Panc1 (cell line): ENCODE data around the gene LRRC70. TPM values are rescaled to one million over a fixed set of nuclear protein-coding genes. Genes with fewer than 3 reads are reported as not detected.

Source experiments
- ATAC-seq: fragments of 200-7000 bp; cut with Tn5 transposase; 2 replicates; pipeline ENCODE4 v1.9.1; 2020; ENCODE audit warnings: mild to moderate bottlenecking, moderate library complexity
- BruUV-seq: library from RNA; stranded (reverse); fragments of 400-500 nt; replicated peaks from 2 replicates; lab custom pipeline; 2021; lab: Mats Ljungman, UMichigan
- CTCF ChIA-PET: fragments of 300-600 bp; sonication (Branson Sonifier 250); formaldehyde crosslinking; loops from one replicate; lab custom pipeline; 2022; ENCODE audit warnings: antibody characterized with exemption; lab: Charles Lee
- POLR2A ChIA-PET: fragments of 300-600 bp; sonication (Branson Sonifier 250); formaldehyde crosslinking; loops from one replicate; lab custom pipeline; 2022; ENCODE audit warnings: antibody characterized with exemption; lab: Charles Lee
- DNase-seq: peaks from one replicate; pipeline ENCODE4 v3.0.0-alpha.2; 2010; ENCODE audit warnings: low read depth, low spot score
- H3K27ac ChIP-seq: 2 replicates; pipeline ENCODE4 v1.5.1; 2011; ENCODE audit warnings: mild to moderate bottlenecking, low read length, inconsistent platforms
- H3K27me3 ChIP-seq: fragments of 200-500 bp; sonication (Bioruptor generic); 2 replicates; pipeline ENCODE4 v1.6.0; 2014; ENCODE audit warnings: low read length, inconsistent platforms; ENCODE audit not compliant: control insufficient read depth, insufficient read depth
- H3K36me3 ChIP-seq: fragments of 200-500 bp; sonication (Bioruptor generic); 2 replicates; pipeline ENCODE4 v1.5.1; 2014; ENCODE audit warnings: inconsistent platforms, mild to moderate bottlenecking, low read length, moderate library complexity; ENCODE audit not compliant: control insufficient read depth, insufficient read depth
- H3K4me1 ChIP-seq: 2 replicates; pipeline ENCODE4 v1.5.1; 2011; ENCODE audit warnings: inconsistent platforms, mild to moderate bottlenecking, low read length, moderate library complexity; ENCODE audit not compliant: control insufficient read depth, insufficient read depth
- H3K4me3 ChIP-seq, 2 experiments: 2 replicates each; pipeline ENCODE4 v1.5.1; 2011 to 2012; ENCODE audit warnings: low read depth in 2 of 2, low read length in 2 of 2, mild to moderate bottlenecking in 2 of 2, inconsistent platforms in 1 of 2, moderate library complexity in 1 of 2
- H3K9me3 ChIP-seq: fragments of 200-500 bp; sonication (Bioruptor generic); 2 replicates; pipeline ENCODE4 v1.5.1; 2014; ENCODE audit warnings: low read depth, mild to moderate bottlenecking, inconsistent platforms, low read length, moderate library complexity; ENCODE audit not compliant: control insufficient read depth, insufficient read depth
- POLR2AphosphoS5 ChIP-seq: IDR thresholded peaks from 2 replicates; pipeline ENCODE4 v1.6.1; 2012; ENCODE audit warnings: mild to moderate bottlenecking, low read depth, low read length, moderate library complexity
- SIN3A ChIP-seq: IDR thresholded peaks from 2 replicates; pipeline ENCODE4 v1.6.1; 2012; ENCODE audit warnings: low read depth, mild to moderate bottlenecking, low read length, moderate library complexity, borderline replicate concordance; ENCODE audit not compliant: insufficient read depth
- TCF7L2 ChIP-seq: IDR thresholded peaks from 2 replicates; pipeline ENCODE4 v1.6.1; 2011; ENCODE audit warnings: mild to moderate bottlenecking, low read depth, low read length, inconsistent platforms
- in situ Hi-C: cut with HindIII; loops from 2 replicates; pipeline ENCODE4 v1.10.0; 2016; ENCODE audit warnings: low sequenced_read_pairs, low pct_unique_long_range_greater_than_20kb
- intact Hi-C: fragments of 100-400 bp; cut with micrococcal nuclease; formaldehyde crosslinking; loops from one replicate; pipeline ENCODE4 v1.10.0; 2022; ENCODE audit not compliant: unreplicated experiment
- total RNA-seq: library from RNA; stranded (reverse); gene quantifications from one replicate; pipeline ENCODE4 v1.2.1, GENCODE V29; 2021; ENCODE audit not compliant: unreplicated experiment
- TF ChIP-seq, protein P1 (sequence below), 2 experiments: IDR thresholded peaks; 2 replicates each; pipeline ENCODE4 v1.6.1; 2011 to 2012; ENCODE audit warnings: low read depth in 2 of 2, control low read depth in 1 of 2, low read length in 1 of 2, mild to moderate bottlenecking in 1 of 2, moderate library complexity in 1 of 2; ENCODE audit not compliant: insufficient read depth in 1 of 2
- TF ChIP-seq, protein P2 (sequence below): fragments of 450-650 bp; IDR thresholded peaks from 2 replicates; pipeline ENCODE4 v1.5.1; 2017; ENCODE audit warnings: mild to moderate bottlenecking

The LRRC70 gene
- total RNA-seq, 1 experiment from 2014 or later = 0.13 TPM

DNA sequence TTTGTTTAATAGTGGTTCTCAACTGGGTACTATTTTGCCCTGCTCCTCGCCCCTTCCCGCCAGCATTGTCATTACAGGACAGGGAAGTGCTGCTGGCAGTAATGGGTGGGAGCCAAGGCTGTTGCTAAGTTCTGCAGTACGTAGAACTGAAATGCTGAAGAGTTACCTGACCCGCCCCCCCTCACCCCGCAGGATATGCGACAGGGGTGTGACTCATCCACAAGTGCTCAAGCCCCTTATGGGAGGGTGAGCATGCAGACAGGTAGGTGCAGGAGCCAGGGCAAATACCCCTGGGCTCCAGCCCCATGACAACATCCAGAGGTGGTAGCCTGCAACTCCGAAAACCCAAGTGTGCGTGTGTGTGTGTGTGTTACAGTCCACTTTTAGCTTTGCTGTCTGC, 35.7 kb downstream of the LRRC70 start:
- in situ Hi-C loops = no loop called here
- CTCF ChIA-PET = no interaction called here
- ATAC-seq = no peak

DNA sequence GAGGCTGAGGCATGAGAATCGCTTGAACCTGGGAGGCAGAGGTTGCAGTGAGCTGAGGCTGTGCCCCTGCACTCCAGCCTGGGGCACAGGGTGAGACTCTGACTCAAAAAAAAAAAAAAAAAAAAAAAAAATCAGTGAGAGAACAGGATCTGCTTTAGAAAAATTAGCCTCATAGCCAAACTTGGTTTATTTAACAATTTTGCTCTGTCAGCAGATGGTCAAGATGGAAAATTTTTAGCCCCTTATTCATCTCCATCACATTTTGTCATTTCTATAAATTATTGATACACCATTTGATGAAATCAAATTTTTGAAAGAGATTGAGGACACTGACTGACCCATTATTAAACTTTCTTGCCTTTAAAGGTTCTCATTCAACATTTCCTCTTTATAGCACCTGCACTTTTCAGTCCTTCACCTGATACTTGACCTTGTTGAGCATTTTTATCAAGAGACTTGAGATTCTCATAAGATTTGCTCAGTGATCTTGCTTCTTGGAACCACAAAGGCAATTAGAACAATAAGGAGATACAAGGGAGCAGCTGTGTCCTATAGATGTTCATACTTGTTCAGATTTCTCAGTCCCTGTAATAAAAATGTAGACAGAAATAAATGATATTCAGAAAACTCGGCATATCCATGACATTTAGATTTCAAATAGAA, 38.1 kb downstream of the LRRC70 start:
- BruUV-seq = no TSS peak
- TF ChIP-seq, protein P1, sequence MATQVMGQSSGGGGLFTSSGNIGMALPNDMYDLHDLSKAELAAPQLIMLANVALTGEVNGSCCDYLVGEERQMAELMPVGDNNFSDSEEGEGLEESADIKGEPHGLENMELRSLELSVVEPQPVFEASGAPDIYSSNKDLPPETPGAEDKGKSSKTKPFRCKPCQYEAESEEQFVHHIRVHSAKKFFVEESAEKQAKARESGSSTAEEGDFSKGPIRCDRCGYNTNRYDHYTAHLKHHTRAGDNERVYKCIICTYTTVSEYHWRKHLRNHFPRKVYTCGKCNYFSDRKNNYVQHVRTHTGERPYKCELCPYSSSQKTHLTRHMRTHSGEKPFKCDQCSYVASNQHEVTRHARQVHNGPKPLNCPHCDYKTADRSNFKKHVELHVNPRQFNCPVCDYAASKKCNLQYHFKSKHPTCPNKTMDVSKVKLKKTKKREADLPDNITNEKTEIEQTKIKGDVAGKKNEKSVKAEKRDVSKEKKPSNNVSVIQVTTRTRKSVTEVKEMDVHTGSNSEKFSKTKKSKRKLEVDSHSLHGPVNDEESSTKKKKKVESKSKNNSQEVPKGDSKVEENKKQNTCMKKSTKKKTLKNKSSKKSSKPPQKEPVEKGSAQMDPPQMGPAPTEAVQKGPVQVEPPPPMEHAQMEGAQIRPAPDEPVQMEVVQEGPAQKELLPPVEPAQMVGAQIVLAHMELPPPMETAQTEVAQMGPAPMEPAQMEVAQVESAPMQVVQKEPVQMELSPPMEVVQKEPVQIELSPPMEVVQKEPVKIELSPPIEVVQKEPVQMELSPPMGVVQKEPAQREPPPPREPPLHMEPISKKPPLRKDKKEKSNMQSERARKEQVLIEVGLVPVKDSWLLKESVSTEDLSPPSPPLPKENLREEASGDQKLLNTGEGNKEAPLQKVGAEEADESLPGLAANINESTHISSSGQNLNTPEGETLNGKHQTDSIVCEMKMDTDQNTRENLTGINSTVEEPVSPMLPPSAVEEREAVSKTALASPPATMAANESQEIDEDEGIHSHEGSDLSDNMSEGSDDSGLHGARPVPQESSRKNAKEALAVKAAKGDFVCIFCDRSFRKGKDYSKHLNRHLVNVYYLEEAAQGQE (IDR thresholded peaks at IDR 0.05; ENCODE audit: insufficient read depth in 1 of 2, low read depth in 2 of 2, low read length in 1 of 2) = no peak
- TF ChIP-seq SIN3A (no peak), POLR2AphosphoS5 (no peak), TCF7L2 (no peak)
- TF ChIP-seq, protein P2, sequence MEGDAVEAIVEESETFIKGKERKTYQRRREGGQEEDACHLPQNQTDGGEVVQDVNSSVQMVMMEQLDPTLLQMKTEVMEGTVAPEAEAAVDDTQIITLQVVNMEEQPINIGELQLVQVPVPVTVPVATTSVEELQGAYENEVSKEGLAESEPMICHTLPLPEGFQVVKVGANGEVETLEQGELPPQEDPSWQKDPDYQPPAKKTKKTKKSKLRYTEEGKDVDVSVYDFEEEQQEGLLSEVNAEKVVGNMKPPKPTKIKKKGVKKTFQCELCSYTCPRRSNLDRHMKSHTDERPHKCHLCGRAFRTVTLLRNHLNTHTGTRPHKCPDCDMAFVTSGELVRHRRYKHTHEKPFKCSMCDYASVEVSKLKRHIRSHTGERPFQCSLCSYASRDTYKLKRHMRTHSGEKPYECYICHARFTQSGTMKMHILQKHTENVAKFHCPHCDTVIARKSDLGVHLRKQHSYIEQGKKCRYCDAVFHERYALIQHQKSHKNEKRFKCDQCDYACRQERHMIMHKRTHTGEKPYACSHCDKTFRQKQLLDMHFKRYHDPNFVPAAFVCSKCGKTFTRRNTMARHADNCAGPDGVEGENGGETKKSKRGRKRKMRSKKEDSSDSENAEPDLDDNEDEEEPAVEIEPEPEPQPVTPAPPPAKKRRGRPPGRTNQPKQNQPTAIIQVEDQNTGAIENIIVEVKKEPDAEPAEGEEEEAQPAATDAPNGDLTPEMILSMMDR = no peak
- ATAC-seq = no peak
- DNase-seq = no peak
- ChIA-PET CTCF (no interaction called here), POLR2A (no interaction called here)
- intact Hi-C loops (no loop called here), in situ Hi-C loops (no loop called here)
- Histone ChIP-seq H3K27me3 (no peaks in the 10 kb centered on the region), H3K9me3 (no peaks in the 10 kb centered on the region), H3K4me1 (no peaks in the 10 kb centered on the region), H3K4me3 (no peak overlapping the region), H3K36me3 (no peaks in the 10 kb centered on the region), H3K27ac (no peak overlapping the region)

More for the DNA sequence above, 35.7 kb downstream of the LRRC70 start:
- Histone ChIP-seq H3K27me3 (no peaks in the 10 kb centered on the region), H3K27ac (no peak overlapping the region), H3K9me3 (no peaks in the 10 kb centered on the region), H3K36me3 (no peaks in the 10 kb centered on the region), H3K4me1 (no peaks in the 10 kb centered on the region), H3K4me3 (no peak overlapping the region)
- POLR2A ChIA-PET = no interaction called here
- DNase-seq = no peak
- intact Hi-C loops = no loop called here
- TF ChIP-seq POLR2AphosphoS5 (no peak), SIN3A (no peak), TCF7L2 (no peak)
- TF ChIP-seq, protein P1 (IDR thresholded peaks at IDR 0.05; ENCODE audit: insufficient read depth in 1 of 2, low read depth in 2 of 2, low read length in 1 of 2) = no peak
- TF ChIP-seq, protein P2 = no peak
- BruUV-seq = no TSS peak
